ENCODE data around the gene MTFR2. TPM values are rescaled to one million over a fixed set of nuclear protein-coding genes. Genes with fewer than 3 reads are reported as not detected.

MTFR2 gene
- total and polyA plus RNA-seq, 2 of the 13 experiments (the other 11 are each of a cell fraction or from before 2014, with no cell fraction given): 6.7 to 10.7 TPM

GRCh38 chr6:136226027-136226673 lies 24.0 kb downstream of the MTFR2 start (continued):
- TF ChIP-seq FOXO4 (CRISPR knock-in tag; conservative IDR thresholded peaks at IDR 0.05) (no peak), TBL1XR1 (IDR thresholded peaks at IDR 0.05; ENCODE audit: borderline replicate concordance, low read length, partially characterized antibody) (no peak), CHD2 (IDR thresholded peaks at IDR 0.05; ENCODE audit: low read depth, low read length) (no peak), FOXJ3 (CRISPR knock-in tag; IDR thresholded peaks at IDR 0.05; ENCODE audit: borderline replicate concordance) (peak; percentile 24; the same call in 1 of the 2 replicates), SETDB1 (CRISPR knock-in tag; IDR thresholded peaks at IDR 0.05; ENCODE audit: borderline replicate concordance) (no peak), NR2F6 (IDR thresholded peaks at IDR 0.05) (no peak; the same call in 1 of the 2 replicates), NR2F6 (CRISPR knock-in tag; IDR thresholded peaks at IDR 0.05) (no peak), NCOA2 (CRISPR knock-in tag; IDR thresholded peaks at IDR 0.05) (no peak), SMAD3 (CRISPR knock-in tag; IDR thresholded peaks at IDR 0.05) (peak; percentile 68), AHR (CRISPR knock-in tag; IDR thresholded peaks at IDR 0.05) (no peak; the same call in 1 of the 2 replicates), MAFK (conservative IDR thresholded peaks at IDR 0.05 in 1 of 2, IDR thresholded peaks at IDR 0.05 in 1 of 2; ENCODE audit: low read length in 2 of 2) (no peak), ERF (CRISPR knock-in tag; IDR thresholded peaks at IDR 0.05) (peak; percentile 45; the same call in 1 of the 2 replicates), MED1 (CRISPR knock-in tag; IDR thresholded peaks at IDR 0.05) (peak; percentile 26; the same call in 1 of the 2 replicates), GATAD1 (CRISPR knock-in tag; IDR thresholded peaks at IDR 0.05) (no peak), YEATS4 (CRISPR knock-in tag; IDR thresholded peaks at IDR 0.05; ENCODE audit: borderline replicate concordance) (0 out of 2 replicates have a peak, but pooled peaks have one; percentile 31), MAZ (IDR thresholded peaks at IDR 0.05; ENCODE audit: borderline replicate concordance, low read depth, low read length) (peak; percentile 59; the same call in 1 of the 2 replicates), MAZ (CRISPR knock-in tag; IDR thresholded peaks at IDR 0.05; ENCODE audit: low read depth) (no peak), RBM22 (optimal IDR thresholded peaks at IDR 0.05; ENCODE audit: low read length) (no peak), HOXA5 (CRISPR knock-in tag; IDR thresholded peaks at IDR 0.05) (peak; percentile 68; the same call in 1 of the 2 replicates), NFYC (CRISPR knock-in tag; IDR thresholded peaks at IDR 0.05) (no peak), DPF2 (CRISPR knock-in tag; IDR thresholded peaks at IDR 0.05; ENCODE audit: borderline replicate concordance, low read depth) (no peak), ZNF275 (CRISPR knock-in tag; IDR thresholded peaks at IDR 0.05; ENCODE audit: borderline replicate concordance) (0 out of 2 replicates have a peak, but pooled peaks have one; percentile 58)
- TF ChIP-seq, protein P1, sequence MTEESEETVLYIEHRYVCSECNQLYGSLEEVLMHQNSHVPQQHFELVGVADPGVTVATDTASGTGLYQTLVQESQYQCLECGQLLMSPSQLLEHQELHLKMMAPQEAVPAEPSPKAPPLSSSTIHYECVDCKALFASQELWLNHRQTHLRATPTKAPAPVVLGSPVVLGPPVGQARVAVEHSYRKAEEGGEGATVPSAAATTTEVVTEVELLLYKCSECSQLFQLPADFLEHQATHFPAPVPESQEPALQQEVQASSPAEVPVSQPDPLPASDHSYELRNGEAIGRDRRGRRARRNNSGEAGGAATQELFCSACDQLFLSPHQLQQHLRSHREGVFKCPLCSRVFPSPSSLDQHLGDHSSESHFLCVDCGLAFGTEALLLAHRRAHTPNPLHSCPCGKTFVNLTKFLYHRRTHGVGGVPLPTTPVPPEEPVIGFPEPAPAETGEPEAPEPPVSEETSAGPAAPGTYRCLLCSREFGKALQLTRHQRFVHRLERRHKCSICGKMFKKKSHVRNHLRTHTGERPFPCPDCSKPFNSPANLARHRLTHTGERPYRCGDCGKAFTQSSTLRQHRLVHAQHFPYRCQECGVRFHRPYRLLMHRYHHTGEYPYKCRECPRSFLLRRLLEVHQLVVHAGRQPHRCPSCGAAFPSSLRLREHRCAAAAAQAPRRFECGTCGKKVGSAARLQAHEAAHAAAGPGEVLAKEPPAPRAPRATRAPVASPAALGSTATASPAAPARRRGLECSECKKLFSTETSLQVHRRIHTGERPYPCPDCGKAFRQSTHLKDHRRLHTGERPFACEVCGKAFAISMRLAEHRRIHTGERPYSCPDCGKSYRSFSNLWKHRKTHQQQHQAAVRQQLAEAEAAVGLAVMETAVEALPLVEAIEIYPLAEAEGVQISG (CRISPR knock-in tag; IDR thresholded peaks at IDR 0.05): no peak
- TF ChIP-seq, protein P2, sequence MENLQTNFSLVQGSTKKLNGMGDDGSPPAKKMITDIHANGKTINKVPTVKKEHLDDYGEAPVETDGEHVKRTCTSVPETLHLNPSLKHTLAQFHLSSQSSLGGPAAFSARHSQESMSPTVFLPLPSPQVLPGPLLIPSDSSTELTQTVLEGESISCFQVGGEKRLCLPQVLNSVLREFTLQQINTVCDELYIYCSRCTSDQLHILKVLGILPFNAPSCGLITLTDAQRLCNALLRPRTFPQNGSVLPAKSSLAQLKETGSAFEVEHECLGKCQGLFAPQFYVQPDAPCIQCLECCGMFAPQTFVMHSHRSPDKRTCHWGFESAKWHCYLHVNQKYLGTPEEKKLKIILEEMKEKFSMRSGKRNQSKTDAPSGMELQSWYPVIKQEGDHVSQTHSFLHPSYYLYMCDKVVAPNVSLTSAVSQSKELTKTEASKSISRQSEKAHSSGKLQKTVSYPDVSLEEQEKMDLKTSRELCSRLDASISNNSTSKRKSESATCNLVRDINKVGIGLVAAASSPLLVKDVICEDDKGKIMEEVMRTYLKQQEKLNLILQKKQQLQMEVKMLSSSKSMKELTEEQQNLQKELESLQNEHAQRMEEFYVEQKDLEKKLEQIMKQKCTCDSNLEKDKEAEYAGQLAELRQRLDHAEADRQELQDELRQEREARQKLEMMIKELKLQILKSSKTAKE (CRISPR knock-in tag; IDR thresholded peaks at IDR 0.05; ENCODE audit: borderline replicate concordance): no peak

All from HepG2 (cell line).